Suprapubic skin (tissue), 3 donors: Measurements from ENCODE around the gene ATP6V1E1.

Source experiments
- CTCF ChIP-seq, 2 donors: fragments of 200-600 bp in 1 of 2; fragments of 450-650 bp in 1 of 2; sonication (generic) in 1 of 2; IDR thresholded peaks; one replicate each; pipeline ENCODE4 v1.5.1; 2016 to 2019; ENCODE audit warnings: antibody characterized with exemption in 2 of 2, mild to moderate bottlenecking in 1 of 2, moderate library complexity in 1 of 2
- POLR2A ChIP-seq, 2 donors: fragments of 450-650 bp; IDR thresholded peaks; one replicate each; pipeline ENCODE4 v1.6.1; 2017; ENCODE audit warnings: antibody characterized with exemption in 2 of 2, mild to moderate bottlenecking in 2 of 2, moderate library complexity in 2 of 2

DNA sequence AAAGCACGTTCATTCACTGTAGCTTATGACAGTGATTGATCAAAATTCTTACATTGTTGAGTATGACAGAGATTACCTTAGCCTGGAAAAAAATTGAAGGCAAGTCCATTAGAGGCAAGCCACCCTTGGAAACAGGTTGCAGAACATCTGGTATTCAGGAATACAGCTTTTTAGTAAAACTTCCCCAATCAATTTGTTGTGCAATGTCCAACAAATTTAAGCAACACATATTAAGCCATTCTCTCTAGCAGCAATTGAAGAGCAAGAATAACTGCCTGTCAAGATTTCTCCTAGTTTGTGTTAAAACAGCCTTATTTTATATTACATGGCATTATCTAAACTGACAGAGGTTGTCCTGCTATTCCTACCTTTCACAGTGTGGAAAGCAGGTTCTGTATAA is 47.0 kb upstream of the ATP6V1E1 start:
- TF ChIP-seq POLR2A (IDR thresholded peaks at IDR 0.05) (no peak), CTCF (IDR thresholded peaks at IDR 0.05) (no peak)
